Naive thymus-derived CD4-positive, alpha-beta T cell (primary cell): ENCODE results near the gene RERG. TPM values are rescaled to one million over a fixed set of nuclear protein-coding genes. Genes with fewer than 3 reads are reported as not detected.

Source experiments
- ATAC-seq: fragments of 150-1000 bp; cut with Tn5 transposase; 2 replicates; pipeline ENCODE4 v1.10.0; 2021; ENCODE audit warnings: mild to moderate bottlenecking, moderate library complexity
- CTCF ChIA-PET: fragments of 350-600 bp; sonication (Branson Sonifier 250); formaldehyde crosslinking; loops from one replicate; lab custom pipeline; 2021; ENCODE audit warnings: antibody characterized with exemption; lab: Charles Lee
- POLR2A ChIA-PET: fragments of 350-600 bp; sonication (Branson Sonifier 250); formaldehyde crosslinking; loops from one replicate; lab custom pipeline; 2021; ENCODE audit warnings: antibody characterized with exemption, inconsistent platforms; lab: Charles Lee
- DNase-seq, 9 donors: peaks; one replicate each; pipeline versions ENCODE4 v3.0.0 to v3.0.0-alpha.2; 2020 to 2022; ENCODE audit warnings: mixed read lengths in 1 of 9
- H3K27ac ChIP-seq: one replicate; pipeline ENCODE4 v1.7.0; 2013; ENCODE audit warnings: mild to moderate bottlenecking, low read depth, low read length, moderate library complexity
- H3K27me3 ChIP-seq, 2 donors: one replicate each; pipeline ENCODE4 v1.7.0; 2013; ENCODE audit warnings: low read length in 2 of 2, mild to moderate bottlenecking in 2 of 2, moderate library complexity in 2 of 2; ENCODE audit not compliant: control insufficient read depth in 2 of 2, insufficient read depth in 2 of 2
- H3K36me3 ChIP-seq, 3 experiments: 1 replicate in 2 of 3; 2 replicates in 1 of 3; pipeline ENCODE4 v1.7.0; 2013; ENCODE audit warnings: low read length in 3 of 3, mild to moderate bottlenecking in 3 of 3, moderate library complexity in 1 of 3; ENCODE audit not compliant: insufficient read depth in 3 of 3, control insufficient read depth in 2 of 3
- H3K4me1 ChIP-seq, 2 donors: one replicate each; pipeline ENCODE4 v1.7.0; 2013; ENCODE audit warnings: low read length in 2 of 2, mild to moderate bottlenecking in 2 of 2, moderate library complexity in 1 of 2; ENCODE audit not compliant: control insufficient read depth in 2 of 2, insufficient read depth in 2 of 2
- H3K4me3 ChIP-seq: 2 replicates; pipeline ENCODE4 v1.7.0; 2013; ENCODE audit warnings: mild to moderate bottlenecking, low read length
- H3K9me3 ChIP-seq, 3 experiments: 1 replicate in 2 of 3; 2 replicates in 1 of 3; pipeline ENCODE4 v1.7.0; 2013; ENCODE audit warnings: low read length in 3 of 3; ENCODE audit not compliant: control insufficient read depth in 2 of 3
- H3K27ac Mint-ChIP-seq, 9 donors: one replicate each; pipeline ENCODE4 v1.8.0; 2020 to 2022; ENCODE audit warnings: mixed read lengths in 9 of 9, mild to moderate bottlenecking in 8 of 9, moderate library complexity in 5 of 9, inconsistent platforms in 2 of 9
- H3K27me3 Mint-ChIP-seq, 5 donors: one replicate each; pipeline ENCODE4 v1.8.0; 2021 to 2022; ENCODE audit warnings: mixed read lengths in 5 of 5, mild to moderate bottlenecking in 1 of 5
- H3K36me3 Mint-ChIP-seq, 5 donors: one replicate each; pipeline ENCODE4 v1.8.0; 2020 to 2022; ENCODE audit warnings: mixed read lengths in 5 of 5, mild to moderate bottlenecking in 3 of 5, inconsistent platforms in 1 of 5
- H3K4me1 Mint-ChIP-seq, 7 donors: one replicate each; pipeline ENCODE4 v1.8.0; 2020 to 2022; ENCODE audit warnings: mixed read lengths in 7 of 7, mild to moderate bottlenecking in 3 of 7, inconsistent platforms in 1 of 7
- H3K4me3 Mint-ChIP-seq, 10 donors: one replicate each; pipeline ENCODE4 v1.8.0; 2020 to 2022; ENCODE audit warnings: mild to moderate bottlenecking in 10 of 10, mixed read lengths in 10 of 10, moderate library complexity in 6 of 10, inconsistent platforms in 2 of 10
- H3K9me3 Mint-ChIP-seq, 11 donors: one replicate each; pipeline ENCODE4 v1.8.0; 2020 to 2022; ENCODE audit warnings: mixed read lengths in 11 of 11, mild to moderate bottlenecking in 4 of 11, inconsistent platforms in 1 of 11, moderate library complexity in 1 of 11
- intact Hi-C, 2 donors: fragments of 100-400 bp; cut with micrococcal nuclease; formaldehyde crosslinking; loops; one replicate each; pipeline ENCODE4 v1.15.1; 2023
- polyA plus RNA-seq, 2 donors: library from polyadenylated mRNA; unstranded; fragments of 300-500 nt; fragmentation: Illumina TruSeq; gene quantifications; one replicate each; pipeline ENCODE4 v1.2.3, GENCODE V29; 2021
- total RNA-seq, 6 experiments: library from RNA in 5 of 6; stranded (reverse) in 5 of 6; gene quantifications; 1 replicate in 5 of 6; 2 replicates in 1 of 6; pipeline ENCODE4 v1.2.3 and lab custom pipeline; 2021 to 2026

Gene RERG, protein sequence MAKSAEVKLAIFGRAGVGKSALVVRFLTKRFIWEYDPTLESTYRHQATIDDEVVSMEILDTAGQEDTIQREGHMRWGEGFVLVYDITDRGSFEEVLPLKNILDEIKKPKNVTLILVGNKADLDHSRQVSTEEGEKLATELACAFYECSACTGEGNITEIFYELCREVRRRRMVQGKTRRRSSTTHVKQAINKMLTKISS
- total RNA-seq (under 1 TPM in 1 of 5 experiments, not detected in 4; 0.35 TPM), polyA plus RNA-seq (not detected), total RNA-seq (lab: John Stamatoyannopoulos, UW) (not detected)

DNA sequence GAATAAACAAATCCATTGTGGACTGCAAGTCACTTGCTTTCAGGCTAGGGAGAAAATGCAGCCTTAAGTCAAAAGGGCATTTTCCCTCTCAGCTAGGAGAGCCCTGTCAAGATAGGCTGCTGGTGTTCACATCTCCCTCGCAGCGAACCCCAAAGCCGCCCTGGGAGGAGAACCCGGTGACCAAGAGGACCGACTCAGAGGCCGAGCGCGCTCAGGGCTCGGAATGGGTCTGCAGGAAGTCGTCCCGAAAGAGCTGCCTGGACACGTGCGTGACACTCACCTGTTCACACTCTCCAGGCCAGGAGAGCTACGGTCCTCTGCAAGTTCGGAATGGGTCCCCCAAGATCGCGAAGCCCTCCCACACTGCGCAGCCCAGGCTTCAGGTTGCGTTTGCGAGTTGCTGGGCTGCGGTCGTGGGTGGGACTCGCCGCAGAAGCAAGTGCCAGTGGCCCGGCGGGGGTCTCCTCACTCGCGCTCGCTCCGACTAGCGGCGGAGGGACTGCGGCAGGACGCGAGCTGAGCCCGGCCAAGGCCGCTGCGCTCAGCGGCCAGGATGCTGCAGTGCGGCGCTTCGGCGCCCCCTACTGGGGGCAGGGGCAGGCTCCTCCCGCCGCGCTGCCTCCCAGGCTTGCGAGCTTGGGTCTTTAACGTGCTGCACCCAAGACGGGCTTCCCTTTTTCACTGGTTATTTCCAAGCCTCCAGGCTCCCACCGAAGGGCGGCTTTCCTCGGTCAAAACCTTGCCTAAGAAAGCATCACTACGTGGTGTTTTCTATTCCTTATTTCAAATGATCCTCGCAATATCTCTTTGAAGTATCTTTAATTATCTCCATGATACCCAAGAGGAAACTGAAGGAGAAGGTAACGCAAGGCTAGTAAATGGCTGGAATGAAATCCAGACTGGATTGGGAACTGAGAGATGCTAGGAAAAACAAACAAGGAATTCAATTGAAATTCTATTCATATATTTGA lies at the start of gene RERG:
RERG (minus strand) TSS at position 503 of the 971 bp plus-strand sequence. CDS start 3,928 bp downstream, outside the sequence.
- peaks cover 6% of the 10 kb centered on the region in 2 donors for H3K4me1 ChIP-seq
- peak; percentile 57 to 86 (median 77) for DNase-seq
- no peaks in the 10 kb centered on the region for H3K27me3 ChIP-seq
- peak within 1 kb of the TSS; percentile 43 for H3K4me3 ChIP-seq
- ChIA-PET POLR2A (interaction anchor here (0.6 to 1.2 kb wide), 3 partner anchors 19 to 452 kb away, joined by 3 read pairs; partner anchors contain the start of genes C12orf60 and WBP11), CTCF (interaction anchor here (0.7 to 3.1 kb wide), 21 partner anchors 8 to 501 kb away, joined by 3 to 12 read pairs (median 6); partner anchors contain the start of gene ART4)
- no peaks in the 10 kb centered on the region for H3K36me3 ChIP-seq
- H3K4me1 Mint-ChIP-seq, result peaks cover 0 to 17% (median 9%) of the 10 kb centered on the region in 7 donors
- no peaks in the 10 kb centered on the region for H3K9me3 Mint-ChIP-seq
- intact Hi-C loops, result loop anchor here (1.0 to 10.0 kb wide), 14 partner anchors 48 to 986 kb away; a partner anchor contains a TSS
- no peak within 1 kb of the TSS for H3K27ac Mint-ChIP-seq
- peaks cover 25 to 43% (median 32%) of the 10 kb centered on the region in 5 donors for H3K27me3 Mint-ChIP-seq
- no peaks in the 10 kb centered on the region for H3K9me3 ChIP-seq
- no peaks in the 10 kb centered on the region for H3K36me3 Mint-ChIP-seq
- H3K27ac ChIP-seq, result no peak within 1 kb of the TSS
- H3K4me3 Mint-ChIP-seq, result peak within 1 kb of the TSS; percentile 61 to 83 (median 78)
- ATAC-seq, result peak; percentile 99

DNA sequence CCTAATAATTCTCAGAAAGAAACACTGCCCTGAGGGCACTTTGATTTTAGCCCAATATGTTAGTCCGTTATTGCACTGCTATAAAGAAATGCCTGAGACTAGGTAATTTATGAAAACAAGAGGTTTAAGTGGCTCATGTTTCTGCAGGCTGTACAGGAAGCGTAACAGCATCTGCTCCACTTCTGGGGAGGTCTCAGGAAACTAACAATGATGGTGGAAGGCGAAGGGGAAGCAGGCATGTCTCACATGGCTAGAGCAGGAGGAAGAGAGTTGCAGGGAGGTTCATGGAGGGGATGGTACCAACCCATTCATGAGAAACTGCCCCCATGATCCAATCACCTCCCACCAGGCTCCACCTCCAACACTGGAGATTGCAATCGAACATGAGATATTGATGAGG lies 49.4 kb upstream of the RERG start:
- intact Hi-C loops, result no loop called here
- Mint-ChIP-seq H3K27ac (no peak overlapping the region), H3K27me3 (peaks cover 2 to 11% (median 5%) of the 10 kb centered on the region in 5 donors), H3K4me3 (no peak overlapping the region), H3K36me3 (no peaks in the 10 kb centered on the region), H3K4me1 (no peaks in the 10 kb centered on the region), H3K9me3 (peaks cover 0 to 3% (median 0%) of the 10 kb centered on the region in 11 donors)
- ATAC-seq (no peak), DNase-seq (no peak)
- Histone ChIP-seq H3K4me1 (no peaks in the 10 kb centered on the region), H3K27ac (no peak overlapping the region), H3K4me3 (no peak overlapping the region), H3K36me3 (no peaks in the 10 kb centered on the region), H3K27me3 (no peaks in the 10 kb centered on the region), H3K9me3 (no peaks in the 10 kb centered on the region)
- ChIA-PET POLR2A (no interaction called here), CTCF (interaction anchor here (0.6 to 1.8 kb wide), 4 partner anchors 8 to 546 kb away, joined by 3 to 12 read pairs (median 5); no protein-coding TSS in a partner anchor)

DNA sequence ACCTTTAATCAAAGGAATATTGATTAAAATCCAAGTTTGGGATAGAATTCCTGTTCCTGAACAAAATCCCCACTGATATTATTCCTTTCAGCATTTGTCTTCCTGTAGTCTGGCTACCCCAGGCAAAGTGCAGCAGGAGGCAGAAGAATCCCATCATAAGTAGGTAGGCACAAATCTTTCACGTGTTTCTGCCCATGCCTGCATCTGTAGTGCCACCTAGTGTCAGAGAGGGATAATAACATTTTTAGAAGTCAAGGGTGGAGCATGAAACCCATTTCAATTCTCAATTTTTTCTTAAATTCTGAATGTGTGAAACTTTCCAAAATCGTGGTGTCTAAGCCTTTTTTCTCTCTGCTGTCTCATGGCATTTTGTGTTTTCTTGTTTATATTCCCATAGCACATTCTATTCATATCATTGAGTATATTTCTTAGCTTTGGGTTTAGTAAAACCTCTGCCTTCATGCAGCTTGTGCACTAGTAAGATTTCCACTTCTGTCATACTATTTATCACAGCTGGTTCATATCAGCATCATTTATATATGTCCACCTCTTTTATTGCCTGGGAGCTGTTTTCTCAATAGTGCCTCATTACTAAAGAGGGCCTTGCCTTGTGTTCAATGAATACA lies 47.8 kb upstream of the RERG start:
- no peaks in the 10 kb centered on the region for H3K4me1 Mint-ChIP-seq
- Histone ChIP-seq H3K9me3 (no peaks in the 10 kb centered on the region), H3K4me3 (no peak overlapping the region), H3K4me1 (no peaks in the 10 kb centered on the region), H3K27me3 (no peaks in the 10 kb centered on the region), H3K27ac (no peak overlapping the region), H3K36me3 (no peaks in the 10 kb centered on the region)
- intact Hi-C loops, result loop anchor here (1.0 to 2.0 kb wide), 11 partner anchors 42 to 1030 kb away; partner anchors contain the start of gene RERG (in 1 of the 2)
- ATAC-seq (peak; percentile 79), DNase-seq (peak in 7 of 9 donors; percentile 28 to 65 (median 56))
- ChIA-PET CTCF (interaction anchor here (0.7 to 1.8 kb wide), 6 partner anchors 10 to 545 kb away, joined by 3 to 12 read pairs (median 3); no protein-coding TSS in a partner anchor), POLR2A (no interaction called here)
- no peak overlapping the region for H3K4me3 Mint-ChIP-seq
- peaks cover 2 to 11% (median 5%) of the 10 kb centered on the region in 5 donors for H3K27me3 Mint-ChIP-seq
- H3K9me3 Mint-ChIP-seq, result peaks cover 0 to 3% (median 0%) of the 10 kb centered on the region in 11 donors
- no peak overlapping the region for H3K27ac Mint-ChIP-seq
- H3K36me3 Mint-ChIP-seq, result no peaks in the 10 kb centered on the region

DNA sequence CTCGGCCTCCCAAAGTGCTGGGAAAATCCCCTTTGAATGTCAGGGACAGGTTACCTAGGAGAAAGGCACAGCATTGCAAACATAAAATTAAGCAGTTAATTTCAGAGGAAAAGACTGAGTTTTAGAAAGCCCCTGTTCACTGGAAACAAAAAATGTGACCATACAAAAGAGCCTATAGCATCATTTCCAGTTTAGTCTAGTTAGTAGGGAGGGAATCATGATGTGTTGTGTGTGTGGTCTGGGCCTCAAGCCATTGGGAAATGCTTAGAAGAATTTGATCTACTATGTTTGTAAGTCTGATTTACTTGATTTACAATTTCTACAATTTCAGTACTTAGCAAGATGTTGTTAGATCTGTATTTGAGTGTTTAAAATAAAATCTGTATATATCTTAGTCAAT lies 47.1 kb upstream of the RERG start:
- H3K27ac Mint-ChIP-seq, result no peak overlapping the region
- H3K27me3 Mint-ChIP-seq, result peaks cover 4 to 11% (median 5%) of the 10 kb centered on the region in 5 donors
- Histone ChIP-seq H3K27ac (no peak overlapping the region), H3K36me3 (no peaks in the 10 kb centered on the region), H3K4me1 (no peaks in the 10 kb centered on the region), H3K27me3 (no peaks in the 10 kb centered on the region), H3K9me3 (no peaks in the 10 kb centered on the region), H3K4me3 (no peak overlapping the region)
- no peaks in the 10 kb centered on the region for H3K4me1 Mint-ChIP-seq
- POLR2A ChIA-PET, result no interaction called here
- DNase-seq, result no peak
- intact Hi-C loops, result loop anchor here (2.0 kb wide), 5 partner anchors 42 to 1030 kb away; partner anchors contain the start of gene RERG (in 1 of the 2)
- no peak for ATAC-seq
- CTCF ChIA-PET, result no interaction called here
- no peaks in the 10 kb centered on the region for H3K36me3 Mint-ChIP-seq
- H3K4me3 Mint-ChIP-seq, result no peak overlapping the region
- H3K9me3 Mint-ChIP-seq, result peaks cover 0 to 3% (median 0%) of the 10 kb centered on the region in 11 donors

DNA sequence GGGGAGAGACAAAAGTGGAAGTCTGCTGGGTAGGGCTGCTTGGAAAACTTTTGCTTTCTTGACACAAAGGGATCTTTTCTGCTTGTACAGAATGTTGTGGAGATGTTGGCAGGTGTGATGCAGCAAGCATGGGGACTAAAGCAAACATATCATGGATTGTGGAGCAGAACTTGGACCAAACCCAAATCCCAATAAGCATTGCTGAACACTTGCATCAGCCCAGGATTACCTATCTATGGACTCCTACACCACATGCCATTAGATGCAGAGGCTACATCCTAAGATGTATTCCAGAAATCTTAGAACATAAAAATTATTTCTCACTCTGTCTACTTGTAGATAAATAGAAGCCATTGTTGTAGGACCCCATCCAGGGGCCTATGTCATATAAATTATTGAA lies 44.7 kb upstream of the RERG start:
- Histone ChIP-seq H3K4me1 (no peaks in the 10 kb centered on the region), H3K36me3 (no peaks in the 10 kb centered on the region), H3K9me3 (no peaks in the 10 kb centered on the region), H3K27ac (no peak overlapping the region), H3K27me3 (no peaks in the 10 kb centered on the region), H3K4me3 (no peak overlapping the region)
- Mint-ChIP-seq H3K27ac (peak overlapping the region in 1 of 9 donors; percentile 6), H3K36me3 (no peaks in the 10 kb centered on the region), H3K4me1 (no peaks in the 10 kb centered on the region), H3K27me3 (peaks cover 4 to 7% (median 5%) of the 10 kb centered on the region in 5 donors), H3K9me3 (peaks cover 0 to 3% (median 0%) of the 10 kb centered on the region in 11 donors), H3K4me3 (no peak overlapping the region)
- no peak for ATAC-seq
- intact Hi-C loops, result no loop called here
- DNase-seq, result no peak
- POLR2A ChIA-PET, result no interaction called here
- CTCF ChIA-PET, result interaction anchor here (1.1 kb wide), 1 partner anchor 13 kb away, joined by 4 read pairs; no protein-coding TSS in a partner anchor

DNA sequence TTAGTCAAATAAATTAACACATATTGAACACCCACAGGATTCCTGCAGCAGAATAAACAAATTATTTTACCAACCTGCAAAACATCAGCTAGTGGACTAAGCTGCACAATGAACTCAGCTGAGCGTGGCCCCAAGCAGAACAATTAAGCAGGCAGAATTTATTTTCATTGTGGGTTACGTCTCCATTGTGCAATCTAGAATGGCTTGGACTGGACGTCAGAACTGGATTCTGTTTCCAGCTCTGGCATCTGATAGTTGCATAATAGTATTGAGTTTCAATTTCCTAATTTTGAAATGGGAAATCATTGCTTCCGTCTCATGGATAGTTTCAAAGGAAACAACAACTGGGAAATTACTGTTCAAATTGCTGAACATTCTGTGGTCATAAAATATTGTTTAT lies 35.5 kb upstream of the RERG start:
- Mint-ChIP-seq H3K4me3 (no peak overlapping the region), H3K4me1 (no peaks in the 10 kb centered on the region), H3K36me3 (peaks cover 0 to 6% (median 3%) of the 10 kb centered on the region in 5 donors), H3K27me3 (peaks cover 27 to 50% (median 35%) of the 10 kb centered on the region in 5 donors), H3K9me3 (peaks cover 0 to 15% (median 5%) of the 10 kb centered on the region in 11 donors), H3K27ac (no peak overlapping the region)
- no peaks in the 10 kb centered on the region for H3K36me3 ChIP-seq
- no peak for DNase-seq
- ChIA-PET CTCF (no interaction called here), POLR2A (no interaction called here)
- no peaks in the 10 kb centered on the region for H3K27me3 ChIP-seq
- H3K9me3 ChIP-seq, result peaks cover 0 to 5% (median 0%) of the 10 kb centered on the region in 3 experiments
- H3K27ac ChIP-seq, result no peak overlapping the region
- no peak for ATAC-seq
- H3K4me3 ChIP-seq, result no peak overlapping the region
- intact Hi-C loops, result no loop called here
- H3K4me1 ChIP-seq, result no peaks in the 10 kb centered on the region
